HEK293T (cell line): Measurements from ENCODE around the gene SPDL1.

Experiments
- CTCF ChIA-PET: fragments of 350-600 bp; formaldehyde crosslinking; extraction: SDS; loops from one replicate; lab custom pipeline; 2021; ENCODE audit warnings: antibody characterized with exemption, inconsistent platforms; lab: Yijun Ruan, JAX
- POLR2A ChIA-PET: fragments of 350-600 bp; formaldehyde crosslinking; extraction: SDS; loops from one replicate; lab custom pipeline; 2020; ENCODE audit warnings: antibody characterized with exemption, inconsistent platforms; lab: Yijun Ruan, JAX
- DNase-seq: peaks from one replicate; pipeline ENCODE4 v3.0.0; 2012; ENCODE audit warnings: mixed read lengths; ENCODE audit errors: extremely low spot score
- ARNT ChIP-seq: fragments of 450-650 bp; IDR thresholded peaks from 2 replicates; pipeline ENCODE4 v1.6.1; 2017; ENCODE audit warnings: mild to moderate bottlenecking
- BHLHE40 ChIP-seq: fragments of 450-650 bp; IDR thresholded peaks from 2 replicates; pipeline ENCODE4 v1.6.1; 2016; ENCODE audit warnings: mild to moderate bottlenecking, moderate library complexity, borderline replicate concordance
- CTBP1 ChIP-seq: fragments of 450-650 bp; IDR thresholded peaks from 2 replicates; pipeline ENCODE4 v1.6.1; 2016; ENCODE audit warnings: borderline replicate concordance
- ELF4 ChIP-seq: fragments of 450-650 bp; IDR thresholded peaks from 2 replicates; pipeline ENCODE4 v1.6.1; 2017; ENCODE audit warnings: antibody characterized with exemption
- FOXA1 ChIP-seq: fragments of 450-650 bp; IDR thresholded peaks from 2 replicates; pipeline ENCODE4 v1.6.1; 2016; ENCODE audit warnings: mild to moderate bottlenecking
- FOXK2 ChIP-seq: fragments of 450-650 bp; IDR thresholded peaks from 2 replicates; pipeline ENCODE4 v1.6.1; 2016; ENCODE audit warnings: mild to moderate bottlenecking
- FOXM1 ChIP-seq: fragments of 450-650 bp; IDR thresholded peaks from 2 replicates; pipeline ENCODE4 v1.6.1; 2017; ENCODE audit warnings: mild to moderate bottlenecking, borderline replicate concordance
- HDGF ChIP-seq: fragments of 450-650 bp; IDR thresholded peaks from 2 replicates; pipeline ENCODE4 v1.6.1; 2017; ENCODE audit warnings: antibody characterized with exemption, borderline replicate concordance
- L3MBTL2 ChIP-seq: fragments of 450-650 bp; conservative IDR thresholded peaks from 2 replicates; pipeline ENCODE4 v1.6.1; 2016; ENCODE audit warnings: mild to moderate bottlenecking
- LEF1 ChIP-seq: fragments of 450-650 bp; IDR thresholded peaks from 2 replicates; pipeline ENCODE4 v1.6.1; 2017; ENCODE audit warnings: mild to moderate bottlenecking, borderline replicate concordance
- NFRKB ChIP-seq: fragments of 450-650 bp; IDR thresholded peaks from 2 replicates; pipeline ENCODE4 v1.6.1; 2016; ENCODE audit warnings: mild to moderate bottlenecking, moderate library complexity
- SP1 ChIP-seq: fragments of 450-650 bp; IDR thresholded peaks from 2 replicates; pipeline ENCODE4 v1.6.1; 2017
- SUZ12 ChIP-seq: fragments of 450-650 bp; IDR thresholded peaks from 2 replicates; pipeline ENCODE4 v1.6.1; 2016; ENCODE audit warnings: mild to moderate bottlenecking
- TARDBP ChIP-seq: fragments of 450-650 bp; IDR thresholded peaks from 2 replicates; pipeline ENCODE4 v1.6.1; 2016
- ZNF384 ChIP-seq: fragments of 450-650 bp; IDR thresholded peaks from 2 replicates; pipeline ENCODE4 v1.6.1; 2016
- TF ChIP-seq, protein P1 (sequence below): fragments of 450-650 bp; IDR thresholded peaks from 2 replicates; pipeline ENCODE4 v1.6.1; 2016

Gene SPDL1

DNA sequence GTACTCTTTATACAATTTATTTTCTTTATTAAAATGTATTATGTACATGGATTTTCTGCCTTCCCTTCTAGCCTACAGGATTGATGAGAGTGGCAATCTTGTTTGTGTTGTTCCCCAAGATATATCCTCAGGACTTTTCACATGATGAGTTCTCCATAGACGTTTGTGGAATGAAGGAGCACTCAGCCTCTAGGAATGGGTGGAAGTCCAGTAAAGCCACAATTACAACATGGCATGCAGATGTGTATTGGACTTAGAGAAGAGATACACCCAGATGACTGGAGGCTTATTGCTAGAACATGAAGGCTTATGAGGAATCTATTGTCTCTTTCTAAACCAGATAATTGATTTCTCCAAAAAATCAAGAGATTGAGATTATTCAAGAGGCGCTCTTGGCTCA is 45.3 kb downstream of the SPDL1 start:
- CTCF ChIA-PET: no interaction called here

GRCh38 chr5:169629847-169630548 is 46.4 kb downstream of the SPDL1 start:
- TF ChIP-seq HDGF: no peak
- no peak for TF ChIP-seq TARDBP
- no peak for TF ChIP-seq ZNF384
- CTCF ChIA-PET: no interaction called here
- POLR2A ChIA-PET: no interaction called here
- DNase-seq: no peak

More for the DNA sequence above, 45.3 kb downstream of the SPDL1 start:
- DNase-seq: no peak
- no peak for TF ChIP-seq LEF1
- TF ChIP-seq CTBP1: no peak
- TF ChIP-seq SUZ12: no peak
- POLR2A ChIA-PET: no interaction called here

DNA sequence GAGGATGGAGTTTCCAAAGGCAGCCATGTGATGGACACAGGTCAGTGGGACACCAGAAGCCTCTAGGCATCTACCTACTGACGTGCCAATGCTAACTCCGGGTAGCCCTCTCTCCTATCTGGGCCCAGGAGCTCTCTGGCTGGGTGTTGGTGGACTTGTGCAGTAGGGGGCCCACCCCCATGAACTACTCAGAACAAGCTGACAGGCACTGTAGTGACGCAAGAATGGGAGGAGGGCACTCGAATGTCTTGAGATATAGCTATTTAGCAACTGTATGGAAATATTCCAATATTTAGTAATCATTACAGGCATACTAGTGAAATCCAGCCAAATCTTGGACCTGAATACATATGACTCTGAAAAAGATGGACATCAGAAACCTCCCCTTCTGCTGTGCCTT is 47.8 kb downstream of the SPDL1 start:
- ChIA-PET POLR2A (no interaction called here), CTCF (no interaction called here)
- no peak for DNase-seq
- TF ChIP-seq FOXK2: no peak
- no peak for TF ChIP-seq HDGF
- no peak for TF ChIP-seq ARNT
- TF ChIP-seq ELF4: no peak
- TF ChIP-seq BHLHE40: no peak
- no peak for TF ChIP-seq LEF1
- no peak for TF ChIP-seq NFRKB
- TF ChIP-seq, protein P1, sequence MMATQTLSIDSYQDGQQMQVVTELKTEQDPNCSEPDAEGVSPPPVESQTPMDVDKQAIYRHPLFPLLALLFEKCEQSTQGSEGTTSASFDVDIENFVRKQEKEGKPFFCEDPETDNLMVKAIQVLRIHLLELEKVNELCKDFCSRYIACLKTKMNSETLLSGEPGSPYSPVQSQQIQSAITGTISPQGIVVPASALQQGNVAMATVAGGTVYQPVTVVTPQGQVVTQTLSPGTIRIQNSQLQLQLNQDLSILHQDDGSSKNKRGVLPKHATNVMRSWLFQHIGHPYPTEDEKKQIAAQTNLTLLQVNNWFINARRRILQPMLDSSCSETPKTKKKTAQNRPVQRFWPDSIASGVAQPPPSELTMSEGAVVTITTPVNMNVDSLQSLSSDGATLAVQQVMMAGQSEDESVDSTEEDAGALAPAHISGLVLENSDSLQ: no peak
- TF ChIP-seq SUZ12: no peak
- no peak for TF ChIP-seq TARDBP
- TF ChIP-seq FOXA1: no peak
- no peak for TF ChIP-seq FOXM1

GRCh38 chr5:169632946-169633345 is 49.4 kb downstream of the SPDL1 start:
- no peak for TF ChIP-seq ZNF384
- TF ChIP-seq SUZ12: no peak
- no peak for TF ChIP-seq LEF1
- no peak for TF ChIP-seq ELF4
- TF ChIP-seq SP1: no peak
- no peak for TF ChIP-seq NFRKB
- TF ChIP-seq ARNT: no peak
- no peak for TF ChIP-seq TARDBP
- no peak for TF ChIP-seq HDGF
- no peak for TF ChIP-seq FOXM1
- no peak for TF ChIP-seq CTBP1
- TF ChIP-seq FOXK2: no peak
- TF ChIP-seq, protein P1: no peak
- no peak for TF ChIP-seq L3MBTL2
- TF ChIP-seq FOXA1: no peak
- TF ChIP-seq BHLHE40: no peak
- ChIA-PET CTCF (no interaction called here), POLR2A (no interaction called here)
- DNase-seq: no peak

- ChIA-PET POLR2A (no interaction called here), CTCF (no interaction called here)
- no peak for DNase-seq
- TF ChIP-seq FOXM1: no peak
- TF ChIP-seq LEF1: no peak
- no peak for TF ChIP-seq CTBP1
- no peak for TF ChIP-seq ELF4
- TF ChIP-seq ARNT: no peak
- no peak for TF ChIP-seq BHLHE40
- no peak for TF ChIP-seq FOXA1
- TF ChIP-seq FOXK2: no peak
- TF ChIP-seq SUZ12: no peak
- no peak for TF ChIP-seq L3MBTL2
These were observed 51.0 kb downstream of the SPDL1 start for GRCh38 chr5:169634606-169635005.

- POLR2A ChIA-PET: no interaction called here
- CTCF ChIA-PET: no interaction called here
- DNase-seq: no peak
- TF ChIP-seq L3MBTL2 (no peak), ARNT (no peak), FOXK2 (no peak), TARDBP (no peak), HDGF (no peak), ZNF384 (no peak), SP1 (no peak), CTBP1 (no peak)
These were observed 52.4 kb downstream of the SPDL1 start for GRCh38 chr5:169635936-169636335.

GRCh38 chr5:169636477-169637084 is 53.0 kb downstream of the SPDL1 start:
- ChIA-PET CTCF (no interaction called here), POLR2A (no interaction called here)
- no peak for DNase-seq
- TF ChIP-seq, protein P1: no peak
- TF ChIP-seq TARDBP (no peak), FOXM1 (no peak), HDGF (no peak)
